Thyroid gland (tissue), 4 donors: Measurements from ENCODE around the gene MAGEH1.

Experiments
- CTCF ChIP-seq, 6 experiments: fragments of 200-600 bp in 3 of 6; fragments of 450-650 bp in 3 of 6; sonication (generic) in 3 of 6; IDR thresholded peaks; one replicate each; pipeline ENCODE4 v1.5.1; 2016 to 2019; ENCODE audit warnings: antibody characterized with exemption in 6 of 6, mild to moderate bottlenecking in 2 of 6, inconsistent platforms in 1 of 6, moderate library complexity in 1 of 6
- POLR2A ChIP-seq, 2 donors: fragments of 450-650 bp; IDR thresholded peaks; one replicate each; pipeline ENCODE4 v1.6.1; 2017; ENCODE audit warnings: antibody characterized with exemption in 2 of 2, mild to moderate bottlenecking in 2 of 2, moderate library complexity in 1 of 2

GRCh38 chrX:55489314-55490009 lies 37.5 kb downstream of the MAGEH1 start, which contains the start of gene USP51:
- TF ChIP-seq CTCF (IDR thresholded peaks at IDR 0.05) (peak in 1 of 6 experiments; percentile 11), POLR2A (IDR thresholded peaks at IDR 0.05) (peak in 1 of 2 donors; percentile 29)
